Measurements from ENCODE around the gene PLXDC1.

PLXDC1 gene

DNA sequence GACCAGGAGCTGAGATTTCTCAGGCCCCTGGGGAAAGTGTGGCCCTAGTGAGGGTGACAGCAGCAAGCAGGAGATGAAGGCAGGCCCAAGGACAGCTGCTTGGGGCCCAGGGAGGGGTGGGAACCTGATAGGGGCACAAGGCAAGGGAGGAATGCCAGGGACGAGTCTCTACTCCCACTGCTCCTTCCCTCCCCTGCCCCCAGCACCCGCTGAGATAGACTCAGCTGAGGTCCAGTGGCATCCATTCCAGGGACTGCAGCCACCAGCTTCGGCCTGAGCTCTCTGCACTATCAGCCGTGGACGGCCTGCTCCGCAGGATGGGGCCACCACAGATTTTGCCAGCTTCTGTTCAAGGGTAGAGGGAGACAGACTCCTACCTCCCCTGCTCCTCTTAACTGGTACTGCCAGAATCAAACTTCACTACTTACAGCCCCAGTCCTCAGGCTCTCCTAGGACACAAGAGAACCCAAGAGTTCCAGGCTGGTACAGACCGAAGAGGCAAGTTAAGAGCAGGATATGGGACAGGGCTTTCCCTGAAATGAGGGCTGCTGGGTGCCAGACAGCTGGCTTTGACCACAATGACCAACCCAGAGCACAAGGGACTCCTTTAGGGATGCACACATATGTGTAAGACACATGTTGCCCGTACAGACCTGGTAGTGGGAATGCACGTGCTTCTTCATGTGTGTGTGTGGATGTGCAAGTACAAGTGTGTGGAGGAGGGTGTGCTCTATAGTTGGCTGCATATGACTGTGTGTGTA is 40.5 kb upstream of the PLXDC1 start:
- H3K27ac Mint-ChIP-seq, result no peak overlapping the region
- H3K36me3 Mint-ChIP-seq, result no peaks in the 10 kb centered on the region
- no peak overlapping the region for H3K4me3 Mint-ChIP-seq
- peaks cover 18% of the 10 kb centered on the region for H3K4me1 Mint-ChIP-seq (ENCODE audit: low read depth)
- no peaks in the 10 kb centered on the region for H3K27me3 Mint-ChIP-seq
- H3K9me3 Mint-ChIP-seq (ENCODE audit: low read depth), result no peaks in the 10 kb centered on the region

DNA sequence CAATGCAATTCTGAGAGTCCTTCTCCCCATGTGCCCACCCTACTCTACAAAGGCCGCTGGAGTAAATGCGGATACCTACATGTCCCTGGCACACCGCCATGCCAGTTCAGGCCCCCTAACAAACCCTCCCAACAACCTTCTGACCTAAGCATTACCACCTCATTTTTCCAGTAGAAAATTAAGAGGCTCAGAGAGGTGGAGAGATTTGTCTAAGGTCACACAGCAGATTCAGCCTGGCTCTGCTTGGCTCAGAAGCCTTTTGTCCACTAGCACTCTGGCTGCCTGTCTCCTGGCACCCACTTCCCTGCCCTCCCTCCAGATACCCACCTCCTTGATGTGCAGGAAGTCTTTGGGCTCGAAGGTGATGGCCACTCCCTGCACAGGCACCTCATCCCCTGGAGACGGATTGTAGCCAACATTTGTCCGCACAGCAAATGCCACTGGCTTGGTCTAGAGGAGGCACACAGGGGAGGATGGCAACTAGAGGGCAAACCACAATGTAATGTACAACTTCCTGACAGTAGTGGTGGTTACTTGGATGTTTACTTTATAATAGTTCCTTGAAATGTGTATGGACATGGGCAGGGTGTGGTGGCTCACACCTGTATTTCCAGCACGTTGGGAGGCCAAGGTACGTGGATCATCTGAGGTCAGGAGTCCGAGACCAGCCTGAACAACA is 35.9 kb upstream of the PLXDC1 start:
- H3K9me3 Mint-ChIP-seq (ENCODE audit: low read depth), result no peaks in the 10 kb centered on the region
- H3K36me3 Mint-ChIP-seq, result peaks cover 6% of the 10 kb centered on the region
- H3K27ac Mint-ChIP-seq, result no peak overlapping the region
- H3K4me3 Mint-ChIP-seq, result no peak overlapping the region
- no peaks in the 10 kb centered on the region for H3K27me3 Mint-ChIP-seq
- H3K4me1 Mint-ChIP-seq (ENCODE audit: low read depth), result peaks cover 1% of the 10 kb centered on the region

DNA sequence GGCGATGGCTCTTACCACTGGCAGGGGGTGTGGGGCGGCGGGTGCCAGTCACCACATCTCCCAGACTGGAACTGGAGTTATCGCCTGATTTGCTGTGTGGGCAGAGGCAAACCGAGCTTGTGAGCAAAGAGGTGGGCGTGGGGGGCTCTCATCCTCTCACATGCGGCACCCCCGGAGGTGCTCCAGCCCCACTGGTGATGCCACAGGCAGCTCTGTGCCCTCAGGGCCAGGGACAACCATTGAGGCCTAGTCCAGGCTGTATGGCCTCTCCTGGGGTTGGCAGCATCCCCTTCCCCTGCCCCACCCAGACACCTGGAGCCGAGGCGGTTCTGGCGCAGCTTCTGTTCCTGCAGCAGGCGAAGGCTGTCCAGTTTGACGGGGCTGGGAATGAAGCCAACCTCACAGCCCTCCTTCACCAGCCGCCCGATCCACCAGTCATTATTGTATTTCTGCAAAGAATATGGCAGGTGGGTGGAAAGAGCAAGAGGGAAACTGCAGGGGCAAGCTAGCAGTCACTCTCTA is 35.1 kb upstream of the PLXDC1 start:
- Mint-ChIP-seq H3K36me3 (peaks cover 6% of the 10 kb centered on the region), H3K4me3 (no peak overlapping the region), H3K27me3 (no peaks in the 10 kb centered on the region), H3K27ac (no peak overlapping the region), H3K4me1 (ENCODE audit: low read depth) (no peaks in the 10 kb centered on the region), H3K9me3 (ENCODE audit: low read depth) (no peaks in the 10 kb centered on the region)

DNA sequence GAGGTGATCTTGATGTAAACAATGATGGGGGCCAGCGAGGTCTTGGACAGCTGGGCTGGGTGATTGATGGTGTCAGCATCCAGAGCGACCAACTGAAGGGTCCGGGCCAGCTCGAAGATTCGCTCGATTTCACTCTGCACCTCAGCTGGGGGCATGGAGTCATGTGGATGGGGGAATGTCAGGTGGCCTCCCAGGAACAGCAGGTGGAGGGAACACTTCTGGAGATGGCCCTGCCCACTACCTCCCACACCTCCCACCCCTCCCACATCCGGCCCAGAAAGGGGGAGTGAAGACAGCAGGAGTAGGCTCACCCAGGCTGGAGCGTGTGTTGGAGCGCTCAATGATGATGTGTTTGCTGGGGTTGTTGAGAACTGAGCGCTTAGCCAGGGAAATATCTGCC is 32.3 kb upstream of the PLXDC1 start:
- Mint-ChIP-seq H3K9me3 (ENCODE audit: low read depth) (no peaks in the 10 kb centered on the region), H3K4me1 (ENCODE audit: low read depth) (no peaks in the 10 kb centered on the region), H3K27ac (no peak overlapping the region), H3K27me3 (no peaks in the 10 kb centered on the region), H3K36me3 (peaks cover 6% of the 10 kb centered on the region), H3K4me3 (no peak overlapping the region)

DNA sequence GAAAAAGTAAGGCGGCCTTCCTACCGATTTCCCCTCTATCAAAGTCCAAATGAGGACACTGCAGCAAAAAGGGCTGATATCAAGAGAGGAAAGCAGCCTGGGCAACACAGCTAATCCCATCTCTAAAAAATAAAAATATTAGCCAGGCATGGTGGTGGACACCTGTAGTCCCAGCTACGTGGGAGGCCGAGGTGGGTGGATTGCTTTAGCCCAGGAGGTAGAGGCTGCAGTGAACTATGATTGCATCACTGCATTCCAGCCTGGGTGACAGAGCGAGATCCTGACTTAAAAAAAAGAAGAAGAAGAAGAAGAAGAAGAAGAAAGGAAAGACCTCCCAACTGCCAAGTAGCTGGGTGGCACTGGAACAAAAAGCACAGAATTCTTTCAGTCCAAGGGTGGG is 31.6 kb upstream of the PLXDC1 start:
- no peaks in the 10 kb centered on the region for H3K9me3 Mint-ChIP-seq (ENCODE audit: low read depth)
- H3K27me3 Mint-ChIP-seq, result no peaks in the 10 kb centered on the region
- H3K36me3 Mint-ChIP-seq, result peaks cover 6% of the 10 kb centered on the region

DNA sequence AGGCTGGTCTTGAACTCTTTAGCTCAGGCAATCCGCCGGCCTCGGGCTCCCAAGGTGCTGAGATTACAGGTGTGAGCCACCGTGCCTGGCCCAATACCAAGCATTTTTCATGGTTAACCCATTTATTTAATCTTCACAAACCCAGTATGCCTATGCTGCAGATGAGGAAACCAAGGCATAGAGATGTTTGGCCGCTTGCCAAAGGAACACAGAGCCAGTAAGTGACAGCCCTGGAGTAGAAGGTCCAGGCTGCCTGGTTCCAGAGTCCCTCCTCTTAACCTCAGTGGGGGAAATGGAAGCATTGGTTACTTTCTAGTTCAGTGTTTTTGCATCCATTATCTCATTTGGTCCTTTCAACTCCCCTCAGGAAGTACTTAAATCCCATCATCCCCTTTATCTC is 29.9 kb upstream of the PLXDC1 start:
- Mint-ChIP-seq H3K27me3 (no peaks in the 10 kb centered on the region), H3K9me3 (ENCODE audit: low read depth) (no peaks in the 10 kb centered on the region), H3K27ac (no peak overlapping the region), H3K4me1 (ENCODE audit: low read depth) (no peaks in the 10 kb centered on the region), H3K4me3 (no peak overlapping the region), H3K36me3 (peaks cover 6% of the 10 kb centered on the region)

More for the DNA sequence above, 31.6 kb upstream of the PLXDC1 start:
- no peak overlapping the region for H3K4me3 Mint-ChIP-seq
- no peak overlapping the region for H3K27ac Mint-ChIP-seq
- H3K4me1 Mint-ChIP-seq (ENCODE audit: low read depth), result no peaks in the 10 kb centered on the region

DNA sequence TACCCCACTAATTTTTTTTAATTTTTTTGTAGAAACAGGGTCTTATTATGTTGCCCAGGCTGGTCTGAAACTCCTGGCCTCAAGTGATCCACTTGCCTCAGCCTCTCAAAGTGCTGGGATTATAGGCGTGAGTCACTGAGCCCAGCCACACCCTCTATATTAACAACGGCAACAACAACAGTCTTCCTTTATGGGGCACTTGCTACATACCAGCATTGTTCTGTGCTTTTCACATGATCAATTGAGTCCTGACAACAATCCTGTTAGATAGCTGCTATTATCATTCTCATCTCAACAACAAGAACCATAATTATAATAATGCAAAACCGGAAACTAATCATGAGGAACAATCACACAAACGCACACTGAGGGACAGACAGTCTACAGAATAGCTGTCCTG is 27.1 kb upstream of the PLXDC1 start:
- peaks cover 3% of the 10 kb centered on the region for H3K4me1 Mint-ChIP-seq (ENCODE audit: low read depth)
- H3K36me3 Mint-ChIP-seq, result peaks cover 3% of the 10 kb centered on the region
- H3K27me3 Mint-ChIP-seq, result no peaks in the 10 kb centered on the region
- no peak overlapping the region for H3K27ac Mint-ChIP-seq
- no peak overlapping the region for H3K4me3 Mint-ChIP-seq
- H3K9me3 Mint-ChIP-seq (ENCODE audit: low read depth), result no peaks in the 10 kb centered on the region

DNA sequence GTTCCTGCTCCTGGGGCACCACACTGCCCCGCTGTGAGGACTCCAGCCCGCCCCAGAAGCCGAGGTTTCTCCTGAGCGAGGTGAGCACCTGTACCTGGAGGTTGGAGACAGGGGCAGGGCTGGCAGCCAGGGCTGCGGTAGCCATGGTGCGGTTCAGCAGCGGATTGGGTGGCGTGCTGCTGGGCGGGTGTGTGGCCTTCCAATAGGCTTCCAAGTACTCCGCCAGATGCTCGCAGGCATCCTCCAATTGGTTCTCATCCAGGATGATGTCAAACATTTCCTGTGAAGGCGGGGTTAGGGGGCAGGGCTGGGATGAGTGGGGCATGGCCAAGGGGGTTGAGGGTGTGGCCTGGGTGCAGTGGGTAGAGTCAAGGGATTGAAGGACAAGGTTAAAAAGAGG is 25.8 kb upstream of the PLXDC1 start:
- H3K4me1 Mint-ChIP-seq (ENCODE audit: low read depth), result peaks cover 11% of the 10 kb centered on the region

DNA sequence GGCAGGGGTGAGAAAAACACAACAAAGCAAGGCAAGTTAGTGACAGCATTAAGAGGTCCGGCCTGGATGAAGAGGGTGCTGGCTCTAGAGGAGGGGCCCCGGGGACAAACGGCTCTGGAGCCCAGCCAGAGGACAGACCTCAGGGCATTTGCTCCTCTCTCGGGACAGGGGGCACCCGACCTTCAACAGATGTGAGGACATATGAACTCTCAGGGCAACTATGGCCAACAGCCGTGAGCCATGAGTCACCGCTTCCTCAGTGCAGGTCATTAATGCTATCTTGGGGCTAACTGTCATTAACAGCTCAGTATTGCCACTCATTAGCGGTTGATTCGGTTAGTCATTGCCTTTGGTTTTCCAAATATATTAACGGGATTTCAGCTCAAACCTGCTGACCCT is 24.3 kb upstream of the PLXDC1 start:
- H3K4me3 Mint-ChIP-seq, result no peak overlapping the region
- H3K27ac Mint-ChIP-seq, result no peak overlapping the region
- H3K4me1 Mint-ChIP-seq (ENCODE audit: low read depth), result peaks cover 11% of the 10 kb centered on the region
- H3K9me3 Mint-ChIP-seq (ENCODE audit: low read depth), result no peaks in the 10 kb centered on the region
- no peaks in the 10 kb centered on the region for H3K27me3 Mint-ChIP-seq
- H3K36me3 Mint-ChIP-seq, result no peaks in the 10 kb centered on the region

More for the DNA sequence above, 25.8 kb upstream of the PLXDC1 start:
- no peaks in the 10 kb centered on the region for H3K9me3 Mint-ChIP-seq (ENCODE audit: low read depth)
- H3K27ac Mint-ChIP-seq, result no peak overlapping the region
- no peaks in the 10 kb centered on the region for H3K27me3 Mint-ChIP-seq
- H3K36me3 Mint-ChIP-seq, result no peaks in the 10 kb centered on the region
- no peak overlapping the region for H3K4me3 Mint-ChIP-seq

DNA sequence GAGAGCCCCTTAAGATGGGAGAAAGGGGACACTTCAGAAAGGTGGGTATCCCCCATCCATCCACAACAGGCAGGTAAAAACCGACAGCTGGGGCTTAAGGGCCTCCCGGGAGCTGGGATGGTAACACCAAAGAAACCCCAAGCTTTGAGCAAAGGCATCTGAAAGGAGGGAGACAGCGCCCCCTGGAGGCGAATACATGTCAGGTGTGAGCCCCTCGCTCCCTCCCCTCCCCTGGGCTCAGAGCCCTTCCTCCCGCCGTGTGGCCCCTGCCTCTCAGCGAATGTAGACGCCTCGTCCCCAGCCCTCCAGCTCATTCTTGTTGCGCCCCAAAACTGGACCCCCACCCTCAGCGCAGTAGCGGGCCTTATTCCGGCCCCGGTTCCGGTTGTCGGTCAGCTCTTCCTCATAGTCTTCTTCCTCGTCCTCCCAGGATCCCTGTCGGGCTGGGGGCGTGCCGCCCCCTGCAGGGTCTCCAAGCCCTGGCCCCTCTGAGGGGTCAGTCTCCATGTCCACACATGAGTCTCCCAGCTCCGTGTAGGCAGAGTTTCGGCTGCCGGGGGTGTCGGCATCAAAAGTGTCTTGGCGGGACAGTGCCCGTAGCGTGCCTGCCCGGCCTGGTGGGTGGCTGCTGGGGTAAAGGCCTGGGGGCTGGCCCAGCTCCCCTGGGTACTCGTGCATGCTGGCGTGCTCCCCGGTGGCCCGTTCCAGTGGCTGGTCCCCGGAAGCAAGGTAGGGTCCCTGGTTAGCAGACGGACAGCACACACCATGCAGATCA is 23.7 kb upstream of the PLXDC1 start:
- Mint-ChIP-seq H3K4me1 (ENCODE audit: low read depth) (peaks cover 11% of the 10 kb centered on the region), H3K27ac (no peak overlapping the region), H3K27me3 (no peaks in the 10 kb centered on the region), H3K9me3 (ENCODE audit: low read depth) (no peaks in the 10 kb centered on the region), H3K4me3 (no peak overlapping the region), H3K36me3 (no peaks in the 10 kb centered on the region)

DNA sequence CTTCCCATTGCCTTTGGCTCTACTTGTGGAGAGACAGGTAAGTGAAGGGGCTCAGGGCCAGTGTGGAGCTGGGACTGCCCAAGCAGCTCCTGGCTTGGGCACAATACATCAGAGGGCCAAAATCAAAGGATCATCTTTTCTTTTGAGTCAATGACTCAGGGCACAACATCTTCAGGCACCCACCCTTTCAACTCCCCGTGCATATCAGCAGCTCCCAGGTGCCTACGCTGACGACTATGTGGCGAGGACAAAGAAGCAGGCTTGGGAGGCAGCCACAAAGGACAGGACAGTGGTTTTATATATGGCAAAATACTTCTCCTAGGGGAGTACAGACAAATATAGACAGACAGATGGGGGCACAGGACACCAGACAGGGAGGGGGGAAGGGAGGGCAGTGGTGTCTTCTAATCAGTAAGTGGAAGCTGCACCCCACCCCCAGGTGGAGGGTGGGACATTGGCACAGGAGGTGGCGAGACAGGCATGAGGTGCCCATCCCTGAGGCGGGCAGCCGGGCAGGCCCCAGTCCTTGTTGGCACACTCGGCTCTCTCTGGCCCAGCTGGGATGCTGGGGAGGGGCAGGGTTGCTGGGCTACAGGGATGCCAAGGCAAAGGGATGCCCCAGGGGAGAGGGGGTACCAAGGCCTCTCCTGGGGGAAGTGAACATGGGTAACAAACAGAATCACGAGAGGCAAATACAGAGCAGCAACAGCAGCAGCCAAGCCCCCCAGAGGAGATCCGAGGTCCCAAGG is 22.3 kb upstream of the PLXDC1 start:
- no peaks in the 10 kb centered on the region for H3K36me3 Mint-ChIP-seq
- H3K4me1 Mint-ChIP-seq (ENCODE audit: low read depth), result peaks cover 11% of the 10 kb centered on the region
- no peaks in the 10 kb centered on the region for H3K27me3 Mint-ChIP-seq
- no peak overlapping the region for H3K4me3 Mint-ChIP-seq
- no peaks in the 10 kb centered on the region for H3K9me3 Mint-ChIP-seq (ENCODE audit: low read depth)
- no peak overlapping the region for H3K27ac Mint-ChIP-seq

DNA sequence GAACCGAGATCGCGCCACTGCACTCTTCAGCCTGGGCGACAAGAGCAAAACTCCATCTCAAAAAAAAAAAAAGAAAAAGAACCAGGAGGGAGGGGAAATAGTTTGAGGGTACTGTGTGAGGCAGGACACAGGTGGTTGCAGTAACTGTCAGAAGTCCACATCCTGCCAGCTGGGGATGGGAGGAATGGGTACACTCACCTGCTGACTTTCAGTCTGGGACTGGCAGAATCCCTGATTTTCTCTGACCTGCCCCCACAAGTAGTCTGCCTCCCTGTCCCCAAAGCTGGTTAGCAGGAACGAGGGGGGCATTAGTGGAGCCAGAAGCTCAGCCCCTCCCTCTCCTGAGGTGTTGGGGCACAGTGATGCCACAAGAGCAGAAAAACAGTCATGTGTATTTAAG is 21.6 kb upstream of the PLXDC1 start:
- no peak overlapping the region for H3K4me3 Mint-ChIP-seq
- H3K4me1 Mint-ChIP-seq (ENCODE audit: low read depth), result peaks cover 11% of the 10 kb centered on the region
- no peaks in the 10 kb centered on the region for H3K9me3 Mint-ChIP-seq (ENCODE audit: low read depth)
- no peak overlapping the region for H3K27ac Mint-ChIP-seq
- H3K36me3 Mint-ChIP-seq, result no peaks in the 10 kb centered on the region
- no peaks in the 10 kb centered on the region for H3K27me3 Mint-ChIP-seq

DNA sequence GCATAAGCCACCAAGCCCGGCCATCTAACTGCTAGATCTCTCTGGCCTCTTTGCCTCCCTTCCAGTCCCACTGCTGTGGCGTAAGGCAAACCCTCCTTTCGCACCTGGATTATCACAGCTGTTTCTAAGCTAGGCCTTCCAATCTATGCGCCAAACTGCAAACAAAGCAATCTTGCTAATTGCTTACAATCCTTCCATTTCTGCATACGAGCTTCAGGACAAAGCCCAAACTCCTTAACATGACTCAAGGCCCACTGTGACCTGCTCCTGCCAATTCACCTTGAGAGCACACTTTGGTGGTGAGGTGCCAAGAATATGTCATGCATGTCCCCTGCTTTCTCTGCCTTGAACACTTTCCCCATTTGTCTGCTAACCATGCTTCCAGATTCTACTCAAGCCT is 20.5 kb upstream of the PLXDC1 start:
- H3K27me3 Mint-ChIP-seq, result no peaks in the 10 kb centered on the region

DNA sequence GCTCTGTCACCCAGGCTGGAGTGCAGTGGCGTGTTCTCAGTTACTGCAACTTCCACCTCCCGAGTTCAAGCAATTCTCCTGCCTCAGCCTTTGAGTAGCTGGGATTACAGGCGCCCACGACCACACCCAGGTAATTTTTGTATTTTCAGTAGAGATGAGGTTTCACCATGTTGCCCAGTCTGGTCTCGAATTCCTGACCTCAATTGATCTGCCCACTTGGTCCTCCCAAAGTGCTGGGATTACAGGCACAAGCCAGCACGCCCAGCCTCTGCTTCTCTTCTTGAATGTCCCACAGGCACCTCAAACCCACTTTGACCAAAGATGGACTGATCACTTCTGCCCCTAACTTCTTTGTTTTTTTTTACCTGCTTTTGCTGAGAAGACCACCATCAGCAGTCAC is 19.1 kb upstream of the PLXDC1 start:
- peaks cover 25% of the 10 kb centered on the region for H3K4me1 Mint-ChIP-seq (ENCODE audit: low read depth)
- H3K9me3 Mint-ChIP-seq (ENCODE audit: low read depth), result no peaks in the 10 kb centered on the region
- no peaks in the 10 kb centered on the region for H3K27me3 Mint-ChIP-seq
- no peaks in the 10 kb centered on the region for H3K36me3 Mint-ChIP-seq
- H3K4me3 Mint-ChIP-seq, result no peak overlapping the region
- H3K27ac Mint-ChIP-seq, result no peak overlapping the region

More for the DNA sequence above, 20.5 kb upstream of the PLXDC1 start:
- Mint-ChIP-seq H3K27ac (no peak overlapping the region), H3K36me3 (no peaks in the 10 kb centered on the region), H3K9me3 (ENCODE audit: low read depth) (no peaks in the 10 kb centered on the region), H3K4me1 (ENCODE audit: low read depth) (peaks cover 17% of the 10 kb centered on the region), H3K4me3 (no peak overlapping the region)

Data from activated naive CD8-positive, alpha-beta T cell (primary cell).